Mesenchymal stem cell (in vitro differentiated cells and primary cell): ENCODE data around the gene UBIAD1.
"Not testable (repeated sequence)": the region's sequence is repeated elsewhere in the genome, so short reads cannot be mapped to it uniquely, and the experiment has no call there.

Source experiments
- DNase-seq: peaks from one replicate; pipeline ENCODE4 v3.0.0-alpha.2; 2013
- H2AFZ ChIP-seq: one replicate; pipeline ENCODE4 v1.6.1; 2013; ENCODE audit warnings: low read depth, mild to moderate bottlenecking, control low read depth, inconsistent platforms, low read length, moderate library complexity
- H2AK5ac ChIP-seq: 2 replicates; pipeline ENCODE4 v1.6.1; 2013; ENCODE audit warnings: low read length, moderate library complexity, mild to moderate bottlenecking, inconsistent platforms; ENCODE audit not compliant: severe bottlenecking
- H2BK120ac ChIP-seq: one replicate; pipeline ENCODE4 v1.6.1; 2013; ENCODE audit warnings: low read depth, mild to moderate bottlenecking, inconsistent platforms, low read length, moderate library complexity
- H2BK12ac ChIP-seq, 2 experiments: one replicate each; pipeline ENCODE4 v1.6.1; 2013; ENCODE audit warnings: inconsistent platforms in 2 of 2, low read length in 2 of 2, mild to moderate bottlenecking in 2 of 2, moderate library complexity in 2 of 2, control low read depth in 1 of 2
- H2BK15ac ChIP-seq: one replicate; pipeline ENCODE4 v1.6.1; 2013; ENCODE audit warnings: mild to moderate bottlenecking, low read depth, inconsistent platforms; ENCODE audit not compliant: poor library complexity, severe bottlenecking
- H2BK5ac ChIP-seq: 2 replicates; pipeline ENCODE4 v1.6.1; 2013; ENCODE audit warnings: low read depth, mild to moderate bottlenecking, low read length, control low read depth, inconsistent platforms; ENCODE audit not compliant: poor library complexity, severe bottlenecking
- H3K14ac ChIP-seq, 2 experiments: one replicate each; pipeline ENCODE4 v1.6.1; 2013; ENCODE audit warnings: inconsistent platforms in 2 of 2, low read length in 2 of 2, control low read depth in 1 of 2, mild to moderate bottlenecking in 1 of 2, moderate library complexity in 1 of 2
- H3K18ac ChIP-seq, 2 experiments: one replicate each; pipeline ENCODE4 v1.6.1; 2013; ENCODE audit warnings: inconsistent platforms in 2 of 2, low read length in 2 of 2, control low read depth in 1 of 2, low read depth in 1 of 2, mild to moderate bottlenecking in 1 of 2
- H3K23ac ChIP-seq, 2 experiments: one replicate each; pipeline ENCODE4 v1.6.1; 2013; ENCODE audit warnings: inconsistent platforms in 2 of 2, low read length in 2 of 2, mild to moderate bottlenecking in 2 of 2, moderate library complexity in 2 of 2, control low read depth in 1 of 2
- H3K27ac ChIP-seq: 2 replicates; pipeline ENCODE4 v1.5.1; 2013; ENCODE audit warnings: mild to moderate bottlenecking, moderate library complexity, low read length, control low read depth, inconsistent platforms; ENCODE audit not compliant: poor library complexity, severe bottlenecking
- H3K27me3 ChIP-seq, 2 experiments: 2 replicates each; pipeline versions ENCODE4 v1.6.1 to v1.7.0; 2013; ENCODE audit warnings: low read length in 2 of 2, mild to moderate bottlenecking in 2 of 2, moderate library complexity in 2 of 2, control low read depth in 1 of 2, inconsistent platforms in 1 of 2; ENCODE audit not compliant: control insufficient read depth in 1 of 2, insufficient read depth in 1 of 2
- H3K36me3 ChIP-seq, 2 experiments: 2 replicates each; pipeline versions ENCODE4 v1.6.1 to v1.7.0; 2013; ENCODE audit warnings: low read length in 2 of 2, control low read depth in 1 of 2, inconsistent platforms in 1 of 2, low read depth in 1 of 2, mild to moderate bottlenecking in 1 of 2; ENCODE audit not compliant: insufficient read depth in 2 of 2, control insufficient read depth in 1 of 2
- H3K4ac ChIP-seq, 2 experiments: one replicate each; pipeline ENCODE4 v1.6.1; 2013; ENCODE audit warnings: inconsistent platforms in 2 of 2, low read length in 2 of 2, mild to moderate bottlenecking in 2 of 2, moderate library complexity in 2 of 2, control low read depth in 1 of 2, low read depth in 1 of 2
- H3K4me1 ChIP-seq: 2 replicates; pipeline ENCODE4 v1.6.1; 2013; ENCODE audit warnings: low read depth, low read length, control low read depth; ENCODE audit not compliant: control insufficient read depth, insufficient read depth
- H3K4me2 ChIP-seq: 2 replicates; pipeline ENCODE4 v1.6.1; 2013; ENCODE audit warnings: low read length, mild to moderate bottlenecking, inconsistent platforms; ENCODE audit not compliant: poor library complexity, severe bottlenecking
- H3K4me3 ChIP-seq, 2 experiments: 2 replicates each; pipeline versions ENCODE4 v1.5.1 to v1.7.0; 2013; ENCODE audit warnings: low read length in 2 of 2, mild to moderate bottlenecking in 2 of 2, control low read depth in 1 of 2, low read depth in 1 of 2; ENCODE audit not compliant: insufficient read depth in 1 of 2
- H3K79me1 ChIP-seq: replicated peaks from 2 replicates; pipeline ENCODE4 v1.6.1; 2013; ENCODE audit warnings: mild to moderate bottlenecking, control low read depth, low read length, inconsistent platforms; ENCODE audit not compliant: poor library complexity, severe bottlenecking
- H3K9ac ChIP-seq: 2 replicates; pipeline ENCODE4 v1.7.0; 2013; ENCODE audit warnings: mild to moderate bottlenecking, low read length, moderate library complexity
- H3K9me3 ChIP-seq: 2 replicates; pipeline ENCODE4 v1.7.0; 2013; ENCODE audit warnings: mild to moderate bottlenecking, low read length; ENCODE audit not compliant: control insufficient read depth
- H4K8ac ChIP-seq: one replicate; pipeline ENCODE4 v1.6.1; 2013; ENCODE audit warnings: inconsistent platforms, mild to moderate bottlenecking, low read length, moderate library complexity
- H4K91ac ChIP-seq: one replicate; pipeline ENCODE4 v1.6.1; 2013; ENCODE audit warnings: mild to moderate bottlenecking, low read length, inconsistent platforms
- WGBS: methylation state at CpG from one replicate; pipeline ENCODE4 v1.1.7; 2013; ENCODE audit warnings: mixed read lengths; 5-methylcytosine and 5-hydroxymethylcytosine counted together

The UBIAD1 gene

GRCh38 chr1:11267350-11268337 lies 5.4 kb upstream of the UBIAD1 start:
- H4K91ac ChIP-seq, H2AK5ac ChIP-seq, H3K4me1 ChIP-seq: not testable (repeated sequence)

GRCh38 chr1:11272544-11272831 lies 510 bp upstream of the UBIAD1 start:
- Histone ChIP-seq H3K18ac (peak overlapping the region in 1 of 2 experiments; percentile 24), H3K4ac (no peak overlapping the region)
- 22% methylated on average over 7 of the region's 9 CpGs for WGBS

More at GRCh38 chr1:11267350-11268337, 5.4 kb upstream of the UBIAD1 start:
- not testable (repeated sequence) for H3K9me3 ChIP-seq, H3K14ac ChIP-seq, H3K79me1 ChIP-seq, H3K18ac ChIP-seq, H3K36me3 ChIP-seq, H2BK120ac ChIP-seq, H2BK12ac ChIP-seq, H3K9ac ChIP-seq, H3K4me2 ChIP-seq, H3K23ac ChIP-seq, H4K8ac ChIP-seq, H3K27me3 ChIP-seq, H2BK15ac ChIP-seq, H3K4me3 ChIP-seq, H2AFZ ChIP-seq, H3K4ac ChIP-seq, H2BK5ac ChIP-seq, H3K27ac ChIP-seq
- peak; percentile 50 for DNase-seq
- 80% methylated on average over 19 of the region's 19 CpGs for WGBS

GRCh38 chr1:11273595-11274234 lies 717 bp downstream of the UBIAD1 start:
- Histone ChIP-seq H2BK12ac (no peak overlapping the region), H3K18ac (no peak overlapping the region), H2BK5ac (no peak overlapping the region), H4K91ac (peak overlapping the region; percentile 36), H3K27me3 (no peaks in the 10 kb centered on the region), H4K8ac (peak overlapping the region; percentile 99), H3K4me2 (peak overlapping the region; percentile 83), H3K4me1 (peaks cover 13% of the 10 kb centered on the region), H2BK15ac (no peak overlapping the region), H3K9me3 (no peaks in the 10 kb centered on the region), H3K36me3 (peaks cover 0 to 8% of the 10 kb centered on the region in 2 experiments), H3K4ac (no peak overlapping the region), H3K27ac (peak overlapping the region; percentile 56), H2AK5ac (no peak overlapping the region), H3K79me1 (peaks cover 21% of the 10 kb centered on the region), H2BK120ac (no peak overlapping the region), H2AFZ (peak overlapping the region; percentile 65), H3K9ac (peak overlapping the region; percentile 91), H3K23ac (peak overlapping the region in 1 of 2 experiments; percentile 67), H3K4me3 (peak overlapping the region; percentile 86 to 99), H3K14ac (peak overlapping the region in 1 of 2 experiments; percentile 71)
- 7% methylated on average over 22 of the region's 22 CpGs for WGBS
- DNase-seq = no peak

More at GRCh38 chr1:11272544-11272831, 510 bp upstream of the UBIAD1 start:
- Histone ChIP-seq H3K4me3 (peak overlapping the region in 1 of 2 experiments; percentile 80), H3K9ac (peak overlapping the region; percentile 77), H3K36me3 (peaks cover 0 to 4% of the 10 kb centered on the region in 2 experiments), H2AK5ac (no peak overlapping the region), H2BK120ac (no peak overlapping the region), H3K4me1 (peaks cover 13% of the 10 kb centered on the region), H3K23ac (no peak overlapping the region), H3K27ac (peak overlapping the region; percentile 32), H2BK5ac (no peak overlapping the region), H3K79me1 (peaks cover 18% of the 10 kb centered on the region), H3K4me2 (peak overlapping the region; percentile 68), H3K14ac (no peak overlapping the region), H2BK15ac (no peak overlapping the region), H3K9me3 (no peaks in the 10 kb centered on the region), H4K8ac (peak overlapping the region; percentile 8), H2AFZ (peak overlapping the region; percentile 30), H3K27me3 (no peaks in the 10 kb centered on the region), H4K91ac (no peak overlapping the region), H2BK12ac (no peak overlapping the region)
- DNase-seq = no peak

GRCh38 chr1:11279152-11279551 lies 6.2 kb downstream of the UBIAD1 start:
- DNase-seq = no peak
- no peak overlapping the region for H2AFZ ChIP-seq
- H3K4me1 ChIP-seq = peaks cover 7% of the 10 kb centered on the region
- H2BK120ac ChIP-seq = no peak overlapping the region
- WGBS = 86% methylated on average over 5 of the region's 5 CpGs
- H2BK5ac ChIP-seq = no peak overlapping the region
- H4K8ac ChIP-seq = no peak overlapping the region
- H3K14ac ChIP-seq = no peak overlapping the region
- no peak overlapping the region for H2AK5ac ChIP-seq
- peaks cover 7 to 18% of the 10 kb centered on the region in 2 experiments for H3K36me3 ChIP-seq
- no peak overlapping the region for H3K9ac ChIP-seq
- H3K4me2 ChIP-seq = no peak overlapping the region
- no peak overlapping the region for H3K23ac ChIP-seq
- H3K27ac ChIP-seq = no peak overlapping the region
- no peak overlapping the region for H3K18ac ChIP-seq
- H4K91ac ChIP-seq = no peak overlapping the region
- no peak overlapping the region for H2BK12ac ChIP-seq
- H3K27me3 ChIP-seq = no peaks in the 10 kb centered on the region
- H2BK15ac ChIP-seq = no peak overlapping the region
- H3K79me1 ChIP-seq = peaks cover 47% of the 10 kb centered on the region
- no peaks in the 10 kb centered on the region for H3K9me3 ChIP-seq
- H3K4me3 ChIP-seq = no peak overlapping the region
- H3K4ac ChIP-seq = no peak overlapping the region
